Neural progenitor cell (in vitro differentiated cells): ENCODE results near the gene KCTD13. TPM values are rescaled to one million over a fixed set of nuclear protein-coding genes. Genes with fewer than 3 reads are reported as not detected.
"Not testable (repeated sequence)": the region's sequence is repeated elsewhere in the genome, so short reads cannot be mapped to it uniquely, and the experiment has no call there.

ENCODE experiments used
- DNase-seq: peaks from one replicate; pipeline ENCODE4 v3.0.0-alpha.2; 2016; ENCODE audit warnings: low spot score
- H2AFZ ChIP-seq: fragments of 200-600 bp; sonication (generic); replicated peaks from 2 replicates; pipeline ENCODE4 v1.6.1; 2016; ENCODE audit warnings: antibody characterized with exemption
- H3F3A ChIP-seq: fragments of 200-600 bp; sonication (generic); 2 replicates; pipeline ENCODE4 v1.6.1; 2016; ENCODE audit warnings: antibody characterized with exemption, low read depth
- H3K27ac ChIP-seq: fragments of 200-600 bp; sonication (generic); 2 replicates; pipeline ENCODE4 v1.5.1; 2016; ENCODE audit warnings: mild to moderate bottlenecking
- H3K27me3 ChIP-seq: fragments of 200-600 bp; sonication (generic); 2 replicates; pipeline ENCODE4 v1.6.1; 2016; ENCODE audit warnings: mild to moderate bottlenecking, moderate library complexity
- H3K36me3 ChIP-seq: fragments of 200-600 bp; sonication (generic); 2 replicates; pipeline ENCODE4 v1.5.1; 2016
- H3K4me1 ChIP-seq: fragments of 200-600 bp; sonication (generic); 2 replicates; pipeline ENCODE4 v1.6.1; 2016; ENCODE audit warnings: mixed run types
- H3K4me2 ChIP-seq: fragments of 200-600 bp; sonication (generic); 2 replicates; pipeline ENCODE4 v1.6.1; 2016
- H3K4me3 ChIP-seq: fragments of 200-600 bp; sonication (generic); 2 replicates; pipeline ENCODE4 v1.5.1; 2016
- H3K79me2 ChIP-seq: fragments of 200-600 bp; sonication (generic); 2 replicates; pipeline ENCODE4 v1.6.1; 2016; ENCODE audit warnings: low read depth
- H3K9ac ChIP-seq: fragments of 200-600 bp; sonication (generic); 2 replicates; pipeline ENCODE4 v1.6.1; 2016
- H3K9me3 ChIP-seq: fragments of 200-600 bp; sonication (generic); 2 replicates; pipeline ENCODE4 v1.5.1; 2016; ENCODE audit warnings: low read depth
- H4K20me1 ChIP-seq: fragments of 200-600 bp; sonication (generic); 2 replicates; pipeline ENCODE4 v1.6.1; 2016; ENCODE audit warnings: low read depth
- H3K27ac Mint-ChIP-seq: 3 replicates; pipeline ENCODE4 v1.8.0; 2021; ENCODE audit warnings: mixed read lengths
- H3K27me3 Mint-ChIP-seq: 2 replicates; pipeline ENCODE4 v1.8.0; 2022; ENCODE audit warnings: low read depth, mild to moderate bottlenecking, inconsistent platforms, moderate library complexity, mixed read lengths; ENCODE audit not compliant: insufficient read depth
- H3K36me3 Mint-ChIP-seq: 3 replicates; pipeline ENCODE4 v1.8.0; 2021; ENCODE audit warnings: mixed read lengths
- H3K4me1 Mint-ChIP-seq: 3 replicates; pipeline ENCODE4 v1.8.0; 2021; ENCODE audit warnings: mixed read lengths
- H3K4me3 Mint-ChIP-seq: 3 replicates; pipeline ENCODE4 v1.8.0; 2021; ENCODE audit warnings: mild to moderate bottlenecking, moderate library complexity, mixed read lengths
- H3K9me3 Mint-ChIP-seq: 3 replicates; pipeline ENCODE4 v1.8.0; 2020; ENCODE audit warnings: mixed read lengths
- CTCF ChIP-seq: fragments of 200-600 bp; sonication (generic); IDR thresholded peaks from 2 replicates; pipeline ENCODE4 v1.5.1; 2017; ENCODE audit warnings: antibody characterized with exemption, mild to moderate bottlenecking
- EZH2 ChIP-seq: fragments of 200-600 bp; sonication (generic); IDR thresholded peaks from 2 replicates; pipeline ENCODE4 v1.6.1; 2017; ENCODE audit warnings: antibody characterized with exemption, mild to moderate bottlenecking, moderate library complexity
- EZH2phosphoT487 ChIP-seq: fragments of 200-600 bp; sonication (generic); IDR thresholded peaks from 2 replicates; pipeline ENCODE4 v1.6.1; 2017; ENCODE audit warnings: antibody characterized with exemption
- total RNA-seq: library from RNA; depleted of rRNA; stranded (reverse); fragments of >200 nt; gene quantifications from 2 replicates; pipeline ENCODE4 v1.2.3, GENCODE V29; 2015; ENCODE audit warnings: low replicate concordance

KCTD13 gene
- total RNA-seq, 1 donor from 2014 or later = 3.9 TPM

DNA sequence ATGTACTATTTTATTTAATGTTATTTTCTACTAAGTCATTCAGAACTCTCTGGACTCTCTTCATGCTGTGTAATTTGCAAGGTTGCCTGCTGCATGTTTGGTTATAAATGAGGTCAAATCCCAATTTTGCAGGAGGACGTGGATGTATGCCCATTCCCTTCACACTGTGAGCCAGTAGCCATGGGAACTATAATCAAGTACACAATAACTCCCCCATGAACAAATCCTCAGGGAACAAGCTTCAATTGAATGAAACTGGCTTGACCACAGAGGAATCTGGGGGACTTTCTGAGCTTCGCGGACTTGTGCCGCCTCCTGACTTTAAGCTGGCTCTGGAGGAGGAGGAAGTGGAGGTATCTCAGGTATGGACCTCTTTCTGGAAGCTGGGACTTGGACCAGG lies 14.6 kb upstream of the KCTD13 start:
- no peaks in the 10 kb centered on the region for H3K79me2 ChIP-seq

DNA sequence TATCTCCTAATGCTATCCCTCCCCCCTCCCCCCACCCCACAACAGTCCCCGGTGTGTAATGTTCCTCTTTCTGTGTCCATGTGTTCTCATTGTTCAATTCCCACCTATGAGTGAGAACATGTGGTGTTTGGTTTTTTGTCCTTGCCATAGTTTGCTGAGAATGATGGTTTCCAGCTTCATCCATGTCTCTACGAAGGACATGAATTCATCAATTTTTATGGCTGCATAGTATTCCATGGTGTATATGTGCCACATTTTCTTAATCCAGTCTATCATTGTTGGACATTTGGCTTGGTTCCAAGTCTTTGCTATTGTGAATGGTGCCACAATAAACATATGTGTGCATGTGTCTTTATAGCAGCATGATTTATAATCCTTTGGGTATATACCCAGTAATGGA lies 5.7 kb upstream of the KCTD13 start:
- H3K36me3 ChIP-seq, H3K27ac ChIP-seq, DNase-seq, H3K4me3 ChIP-seq, H4K20me1 ChIP-seq, H3K4me3 Mint-ChIP-seq, H3K79me2 ChIP-seq, H3K27me3 Mint-ChIP-seq, H3K9ac ChIP-seq, H3K27ac Mint-ChIP-seq, H3K27me3 ChIP-seq, H3K4me1 Mint-ChIP-seq, H3K36me3 Mint-ChIP-seq, H3K4me2 ChIP-seq, H3K4me1 ChIP-seq, H3K9me3 ChIP-seq, H2AFZ ChIP-seq, H3F3A ChIP-seq, H3K9me3 Mint-ChIP-seq: not testable (repeated sequence)

More for the DNA sequence above, 14.6 kb upstream of the KCTD13 start:
- Histone ChIP-seq H3K4me1 (no peaks in the 10 kb centered on the region), H3K4me3 (no peak overlapping the region), H3F3A (peaks cover 8% of the 10 kb centered on the region), H4K20me1 (no peaks in the 10 kb centered on the region), H3K36me3 (no peaks in the 10 kb centered on the region), H2AFZ (no peak overlapping the region), H3K9ac (no peak overlapping the region), H3K27ac (no peak overlapping the region), H3K27me3 (no peaks in the 10 kb centered on the region), H3K4me2 (no peak overlapping the region), H3K9me3 (no peaks in the 10 kb centered on the region)
- H3K27ac Mint-ChIP-seq = peak overlapping the region; percentile 82
- no peaks in the 10 kb centered on the region for H3K27me3 Mint-ChIP-seq
- DNase-seq = no peak
- H3K36me3 Mint-ChIP-seq = no peaks in the 10 kb centered on the region
- TF ChIP-seq EZH2 (no peak), CTCF (no peak), EZH2phosphoT487 (no peak)
- H3K4me1 Mint-ChIP-seq = peaks cover 16% of the 10 kb centered on the region
- peaks cover 3% of the 10 kb centered on the region for H3K9me3 Mint-ChIP-seq
- peak overlapping the region; percentile 55 for H3K4me3 Mint-ChIP-seq

- Mint-ChIP-seq H3K9me3 (no peaks in the 10 kb centered on the region), H3K27ac (peak overlapping the region; percentile 99), H3K27me3 (peaks cover 5% of the 10 kb centered on the region), H3K36me3 (peaks cover 8% of the 10 kb centered on the region), H3K4me1 (peaks cover 26% of the 10 kb centered on the region), H3K4me3 (peak overlapping the region; percentile 94)
- H3K27me3 ChIP-seq = no peaks in the 10 kb centered on the region
- H3K9ac ChIP-seq = no peak overlapping the region
- H3K4me1 ChIP-seq = peaks cover 11% of the 10 kb centered on the region
- peaks cover 2% of the 10 kb centered on the region for H3F3A ChIP-seq
- H3K27ac ChIP-seq = no peak overlapping the region
- no peak for DNase-seq
- peak overlapping the region; percentile 78 for H3K4me3 ChIP-seq
- peak overlapping the region; percentile 84 for H3K4me2 ChIP-seq
- H3K79me2 ChIP-seq = peaks cover 13% of the 10 kb centered on the region
- no peak overlapping the region for H2AFZ ChIP-seq
- no peaks in the 10 kb centered on the region for H3K36me3 ChIP-seq
- H4K20me1 ChIP-seq = peaks cover 5% of the 10 kb centered on the region
- no peaks in the 10 kb centered on the region for H3K9me3 ChIP-seq
- TF ChIP-seq CTCF = no peak
- no peak for TF ChIP-seq EZH2
- TF ChIP-seq EZH2phosphoT487 = no peak
Measured at GRCh38 chr16:29927070-29927905, 1.3 kb upstream of the KCTD13 start.

DNA sequence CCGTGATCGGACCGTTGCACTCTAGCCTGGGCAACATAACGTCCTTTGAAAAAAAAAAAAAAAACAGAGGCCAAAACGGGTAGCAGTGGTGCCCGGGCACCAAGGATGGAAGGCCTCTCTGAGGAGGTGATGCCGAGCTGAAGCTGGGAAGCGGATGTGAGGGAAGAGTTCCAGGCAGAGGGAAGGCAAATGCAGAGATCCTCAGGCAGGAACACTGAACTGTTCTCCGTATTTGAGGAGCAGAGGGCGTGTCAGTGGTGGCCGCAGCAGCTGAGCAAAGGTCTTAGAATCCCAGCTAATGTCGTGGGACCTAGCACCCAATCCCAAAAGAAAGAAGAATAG lies 656 bp upstream of the KCTD13 start:
- H3K79me2 ChIP-seq = peaks cover 13% of the 10 kb centered on the region
- peaks cover 6% of the 10 kb centered on the region for H3K36me3 Mint-ChIP-seq

More for the DNA sequence above, 656 bp upstream of the KCTD13 start:
- peaks cover 11% of the 10 kb centered on the region for H3K4me1 ChIP-seq
- no peaks in the 10 kb centered on the region for H3K27me3 ChIP-seq
- H3K9me3 ChIP-seq = no peaks in the 10 kb centered on the region
- peak overlapping the region; percentile 53 for H3K9ac ChIP-seq
- no peaks in the 10 kb centered on the region for H3K9me3 Mint-ChIP-seq
- H3K4me3 ChIP-seq = peak overlapping the region; percentile 78
- H3K4me3 Mint-ChIP-seq = peak overlapping the region; percentile 94
- no peak for TF ChIP-seq EZH2phosphoT487
- TF ChIP-seq CTCF = no peak
- TF ChIP-seq EZH2 = no peak
- peak overlapping the region; percentile 59 for H2AFZ ChIP-seq
- H3K4me1 Mint-ChIP-seq = peaks cover 26% of the 10 kb centered on the region
- H3K27ac Mint-ChIP-seq = peak overlapping the region; percentile 99
- no peaks in the 10 kb centered on the region for H3K36me3 ChIP-seq
- peak overlapping the region; percentile 84 for H3K4me2 ChIP-seq
- peaks cover 5% of the 10 kb centered on the region for H4K20me1 ChIP-seq
- H3K27me3 Mint-ChIP-seq = peaks cover 5% of the 10 kb centered on the region
- no peak for DNase-seq
- no peak overlapping the region for H3K27ac ChIP-seq
- H3F3A ChIP-seq = peaks cover 4% of the 10 kb centered on the region
